MM.1S (cell line): ENCODE data around the gene BMPR1A.

Experiments
- DNase-seq: peaks from one replicate; pipeline ENCODE4 v3.0.0-alpha.2; 2015
- H2AFZ ChIP-seq: fragments of 300-600 bp; sonication (generic); 2 replicates; pipeline ENCODE4 v1.6.0; 2016; ENCODE audit warnings: antibody characterized with exemption, low read length
- H3F3A ChIP-seq: fragments of 300-600 bp; sonication (generic); 2 replicates; pipeline ENCODE4 v1.6.1; 2016; ENCODE audit warnings: mild to moderate bottlenecking, antibody characterized with exemption, low read length, moderate library complexity, mixed read lengths; ENCODE audit not compliant: insufficient read depth
- H3K27ac ChIP-seq: fragments of 300-600 bp; sonication (generic); 2 replicates; pipeline ENCODE4 v1.5.1; 2016; ENCODE audit warnings: mild to moderate bottlenecking, low read length
- H3K27me3 ChIP-seq: fragments of 300-600 bp; sonication (generic); replicated peaks from 2 replicates; pipeline ENCODE4 v1.6.0; 2016; ENCODE audit warnings: low read length; ENCODE audit not compliant: insufficient read depth
- H3K36me3 ChIP-seq: fragments of 300-600 bp; sonication (generic); replicated peaks from 2 replicates; pipeline ENCODE4 v1.6.1; 2016; ENCODE audit warnings: mild to moderate bottlenecking, low read length, mixed read lengths; ENCODE audit not compliant: insufficient read depth
- H3K4me1 ChIP-seq: fragments of 300-600 bp; sonication (generic); 2 replicates; pipeline ENCODE4 v1.6.1; 2016; ENCODE audit warnings: low read length, mixed read lengths
- H3K4me2 ChIP-seq: fragments of 300-600 bp; sonication (generic); 2 replicates; pipeline ENCODE4 v1.6.0; 2016; ENCODE audit warnings: low read depth, low read length
- H3K4me3 ChIP-seq: fragments of 300-600 bp; sonication (generic); 2 replicates; pipeline ENCODE4 v1.5.1; 2016; ENCODE audit warnings: low read length, mixed read lengths
- H3K79me2 ChIP-seq: fragments of 300-600 bp; sonication (generic); 2 replicates; pipeline ENCODE4 v1.6.1; 2016; ENCODE audit warnings: mixed run types, low read length, mixed read lengths
- H3K9ac ChIP-seq: fragments of 300-600 bp; sonication (generic); 2 replicates; pipeline ENCODE4 v1.6.1; 2016; ENCODE audit warnings: low read length, mixed read lengths
- H3K9me2 ChIP-seq: fragments of 300-600 bp; sonication (generic); replicated peaks from 2 replicates; pipeline ENCODE4 v1.6.1; 2016; ENCODE audit warnings: mild to moderate bottlenecking, low read length, mixed read lengths; ENCODE audit not compliant: insufficient read depth
- H3K9me3 ChIP-seq: fragments of 300-600 bp; sonication (generic); replicated peaks from 2 replicates; pipeline ENCODE4 v1.6.1; 2016; ENCODE audit warnings: mild to moderate bottlenecking, low read length, mixed read lengths; ENCODE audit not compliant: insufficient read depth
- H4K20me1 ChIP-seq: fragments of 300-600 bp; sonication (generic); 2 replicates; pipeline ENCODE4 v1.6.1; 2016; ENCODE audit warnings: mild to moderate bottlenecking, low read length, moderate library complexity, mixed read lengths; ENCODE audit not compliant: insufficient read depth
- CTCF ChIP-seq: fragments of 300-600 bp; sonication (generic); IDR thresholded peaks from 2 replicates; pipeline ENCODE4 v1.5.1; 2016; ENCODE audit warnings: antibody characterized with exemption, low read length, mixed read lengths
- EZH2 ChIP-seq: fragments of 300-600 bp; sonication (generic); optimal IDR thresholded peaks from 2 replicates; pipeline ENCODE3; 2017; ENCODE audit warnings: low read depth, mild to moderate bottlenecking, antibody characterized with exemption, low read length, mixed read lengths
- EZH2phosphoT487 ChIP-seq: fragments of 300-600 bp; sonication (generic); IDR thresholded peaks from 2 replicates; pipeline ENCODE4 v1.6.1; 2018; ENCODE audit warnings: antibody characterized with exemption, low read length

BMPR1A gene

DNA sequence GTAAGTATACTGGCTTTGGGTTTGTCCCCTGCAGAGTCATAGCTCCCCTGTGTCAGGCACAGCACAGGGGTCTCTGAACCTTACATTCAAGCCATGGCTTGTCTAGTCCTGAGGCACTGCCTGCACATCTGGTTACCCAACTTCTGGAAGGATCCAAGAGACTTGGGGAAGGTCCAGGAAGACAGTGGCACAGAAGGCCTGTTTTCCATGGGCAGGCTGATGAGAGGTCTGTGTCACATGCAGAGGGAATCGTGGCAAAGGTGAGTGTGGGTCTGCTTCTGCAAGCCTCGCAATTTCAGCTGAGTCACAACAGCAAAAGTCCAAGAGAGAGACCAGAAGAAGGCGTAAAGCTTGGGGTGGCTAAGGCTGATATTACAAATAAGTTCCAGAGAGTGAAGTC is 28.4 kb upstream of the BMPR1A start:
- no peaks in the 10 kb centered on the region for H3K4me1 ChIP-seq
- H3F3A ChIP-seq = no peaks in the 10 kb centered on the region
- H3K9me3 ChIP-seq = no peaks in the 10 kb centered on the region
- no peak overlapping the region for H3K4me2 ChIP-seq
- no peaks in the 10 kb centered on the region for H3K27me3 ChIP-seq
- TF ChIP-seq EZH2 (no peak), EZH2phosphoT487 (no peak), CTCF (no peak)
- no peak overlapping the region for H2AFZ ChIP-seq
- no peak overlapping the region for H3K27ac ChIP-seq
- no peak for DNase-seq
- no peaks in the 10 kb centered on the region for H3K9me2 ChIP-seq
- no peaks in the 10 kb centered on the region for H3K79me2 ChIP-seq
- H3K4me3 ChIP-seq = no peak overlapping the region
- no peaks in the 10 kb centered on the region for H4K20me1 ChIP-seq
- no peaks in the 10 kb centered on the region for H3K36me3 ChIP-seq
- no peak overlapping the region for H3K9ac ChIP-seq

DNA sequence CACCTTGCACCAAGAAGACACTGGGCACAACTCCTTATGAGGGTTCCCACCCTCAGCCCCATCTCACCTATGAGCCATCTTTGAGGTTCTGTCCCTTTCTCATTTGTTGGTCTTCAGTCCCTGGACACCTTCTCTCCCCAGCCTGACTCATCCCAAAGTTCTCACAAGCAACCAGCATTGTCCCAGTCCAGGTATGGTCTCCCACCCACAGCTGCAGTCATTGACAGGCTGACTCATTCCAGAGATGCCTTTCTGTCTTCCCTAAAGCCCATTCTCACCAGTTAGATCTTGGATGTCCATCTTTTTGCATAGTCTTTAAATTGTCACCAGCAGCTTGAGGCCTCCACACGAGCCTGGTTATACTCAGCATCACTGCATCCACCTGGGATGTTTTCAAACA is 26.7 kb upstream of the BMPR1A start:
- no peak for DNase-seq
- H3K27ac ChIP-seq = no peak overlapping the region
- no peak overlapping the region for H2AFZ ChIP-seq
- no peaks in the 10 kb centered on the region for H3K27me3 ChIP-seq
- H3K79me2 ChIP-seq = no peaks in the 10 kb centered on the region
- H3K9ac ChIP-seq = no peak overlapping the region
- H3K4me3 ChIP-seq = no peak overlapping the region
- no peaks in the 10 kb centered on the region for H4K20me1 ChIP-seq
- H3F3A ChIP-seq = no peaks in the 10 kb centered on the region
- no peaks in the 10 kb centered on the region for H3K36me3 ChIP-seq
- H3K9me3 ChIP-seq = no peaks in the 10 kb centered on the region
- no peak for TF ChIP-seq EZH2
- H3K9me2 ChIP-seq = no peaks in the 10 kb centered on the region
- no peaks in the 10 kb centered on the region for H3K4me1 ChIP-seq
- no peak overlapping the region for H3K4me2 ChIP-seq

GRCh38 chr10:86730227-86730626 is 26.2 kb upstream of the BMPR1A start:
- DNase-seq = no peak
- Histone ChIP-seq H3K27me3 (no peaks in the 10 kb centered on the region), H3K4me1 (no peaks in the 10 kb centered on the region), H3K4me2 (no peak overlapping the region), H3F3A (no peaks in the 10 kb centered on the region), H3K4me3 (no peak overlapping the region), H2AFZ (no peak overlapping the region), H3K9me3 (no peaks in the 10 kb centered on the region), H3K79me2 (no peaks in the 10 kb centered on the region), H3K27ac (no peak overlapping the region), H3K9me2 (no peaks in the 10 kb centered on the region), H3K9ac (no peak overlapping the region), H3K36me3 (no peaks in the 10 kb centered on the region), H4K20me1 (no peaks in the 10 kb centered on the region)
- TF ChIP-seq CTCF (no peak), EZH2phosphoT487 (no peak)

- H3K79me2 ChIP-seq = no peaks in the 10 kb centered on the region
Observed at GRCh38 chr10:86732771-86733170, 23.6 kb upstream of the BMPR1A start.

More at GRCh38 chr10:86732771-86733170, 23.6 kb upstream of the BMPR1A start:
- H3F3A ChIP-seq = no peaks in the 10 kb centered on the region
- no peaks in the 10 kb centered on the region for H4K20me1 ChIP-seq
- no peaks in the 10 kb centered on the region for H3K4me1 ChIP-seq
- no peak overlapping the region for H3K9ac ChIP-seq
- DNase-seq = no peak
- H3K4me3 ChIP-seq = no peak overlapping the region
- H3K27me3 ChIP-seq = no peaks in the 10 kb centered on the region
- H3K9me3 ChIP-seq = no peaks in the 10 kb centered on the region
- no peak overlapping the region for H3K27ac ChIP-seq
- TF ChIP-seq CTCF (no peak), EZH2 (no peak), EZH2phosphoT487 (no peak)
- H3K4me2 ChIP-seq = no peak overlapping the region
- H3K36me3 ChIP-seq = no peaks in the 10 kb centered on the region
- H2AFZ ChIP-seq = no peak overlapping the region
- H3K9me2 ChIP-seq = no peaks in the 10 kb centered on the region
